Measurements from ENCODE around the gene BHLHE23.

Gene BHLHE23

GRCh38 chr20:63006540-63007359 is at the start of gene BHLHE23:
BHLHE23 (minus strand) TSS chr20:63006964; CDS start chr20:63006774, 190 bp downstream.
- DNase-seq (ENCODE audit: low read depth), result no peak

- DNase-seq (ENCODE audit: low read depth), result no peak
Measured at GRCh38 chr20:63055575-63056235, 48.9 kb upstream of the BHLHE23 start.

GRCh38 chr20:63054681-63055240 is 48.0 kb upstream of the BHLHE23 start:
- no peak for DNase-seq (ENCODE audit: low read depth)

- no peak for DNase-seq (ENCODE audit: low read depth)
Measured at GRCh38 chr20:63054103-63054474, 47.3 kb upstream of the BHLHE23 start.

GRCh38 chr20:63053432-63054102 is 46.8 kb upstream of the BHLHE23 start:
- DNase-seq (ENCODE audit: low read depth), result no peak

- no peak for DNase-seq (ENCODE audit: low read depth)
Measured at GRCh38 chr20:63052571-63053431, 46.0 kb upstream of the BHLHE23 start.

GRCh38 chr20:63051911-63052310 is 45.1 kb upstream of the BHLHE23 start:
- no peak for DNase-seq (ENCODE audit: low read depth)

- no peak for DNase-seq (ENCODE audit: low read depth)
Measured at GRCh38 chr20:63051186-63051860, 44.6 kb upstream of the BHLHE23 start.

- no peak for DNase-seq (ENCODE audit: low read depth)
Measured at GRCh38 chr20:63050406-63050805, 43.6 kb upstream of the BHLHE23 start.

- DNase-seq (ENCODE audit: low read depth), result no peak
Measured at GRCh38 chr20:63049561-63050221, 42.9 kb upstream of the BHLHE23 start.

GRCh38 chr20:63049191-63049518 is 42.4 kb upstream of the BHLHE23 start:
- no peak for DNase-seq (ENCODE audit: low read depth)

- no peak for DNase-seq (ENCODE audit: low read depth)
Measured at GRCh38 chr20:63048516-63049190, 41.9 kb upstream of the BHLHE23 start.

- DNase-seq (ENCODE audit: low read depth), result no peak
Measured at GRCh38 chr20:63047946-63048345, 41.2 kb upstream of the BHLHE23 start.

GRCh38 chr20:63047267-63047666 is 40.5 kb upstream of the BHLHE23 start:
- DNase-seq (ENCODE audit: low read depth), result no peak

- DNase-seq (ENCODE audit: low read depth), result no peak
Measured at GRCh38 chr20:63046841-63047240, 40.1 kb upstream of the BHLHE23 start.

GRCh38 chr20:63045991-63046390 is 39.2 kb upstream of the BHLHE23 start:
- no peak for DNase-seq (ENCODE audit: low read depth)

GRCh38 chr20:63045401-63045800 is 38.6 kb upstream of the BHLHE23 start:
- no peak for DNase-seq (ENCODE audit: low read depth)

GRCh38 chr20:63044605-63045004 is 37.8 kb upstream of the BHLHE23 start:
- no peak for DNase-seq (ENCODE audit: low read depth)

GRCh38 chr20:63044204-63044600 is 37.4 kb upstream of the BHLHE23 start:
- no peak for DNase-seq (ENCODE audit: low read depth)

Measured in stimulated activated CD8-positive, alpha-beta memory T cell treated with anti-CD3 and anti-CD28 coated beads, Interleukin-15, amount 100 ng/mL, for 24 hours (primary cell).